NT2/D1 (cell line): ENCODE measurements around the gene FOXN4.
A peak's percentile ranks its signal among the peaks of the same experiment; 100 is the strongest.

Source experiments
- DNase-seq: peaks from one replicate; pipeline ENCODE4 v3.0.0-alpha.2; 2011; ENCODE audit warnings: low read depth, low spot score
- H3K27me3 ChIP-seq: 2 replicates; pipeline ENCODE4 v1.6.0; 2011; ENCODE audit warnings: mild to moderate bottlenecking; ENCODE audit not compliant: insufficient read length, insufficient read depth
- H3K36me3 ChIP-seq: 2 replicates; pipeline ENCODE4 v1.6.1; 2011; ENCODE audit warnings: mild to moderate bottlenecking, low read length, mixed read lengths; ENCODE audit not compliant: insufficient read depth, insufficient read length
- H3K4me1 ChIP-seq: 2 replicates; pipeline ENCODE4 v1.5.1; 2011; ENCODE audit not compliant: insufficient read depth, insufficient read length
- H3K4me3 ChIP-seq: 2 replicates; pipeline ENCODE4 v1.5.1; 2011; ENCODE audit warnings: low read depth; ENCODE audit not compliant: insufficient read length
- H3K9ac ChIP-seq: 2 replicates; pipeline ENCODE4 v1.6.0; 2011; ENCODE audit warnings: low read depth; ENCODE audit not compliant: insufficient read length
- H3K9me3 ChIP-seq: 2 replicates; pipeline ENCODE4 v1.5.1; 2011; ENCODE audit warnings: mild to moderate bottlenecking, low read length; ENCODE audit not compliant: insufficient read depth
- SUZ12 ChIP-seq: IDR thresholded peaks from 2 replicates; pipeline ENCODE4 v1.6.1; 2011; ENCODE audit not compliant: insufficient read length, insufficient read depth; ENCODE audit errors: extremely low read depth
- YY1 ChIP-seq: IDR thresholded peaks from 2 replicates; pipeline ENCODE4 v1.6.1; 2011; ENCODE audit not compliant: insufficient read length, insufficient read depth
- ZNF274 ChIP-seq: IDR thresholded peaks from 2 replicates; pipeline ENCODE4 v1.6.1; 2011; ENCODE audit warnings: mild to moderate bottlenecking, low read depth, low read length

The FOXN4 gene

GRCh38 chr12:109294286-109294796, 14.7 kb downstream of the FOXN4 start:
- H3K9ac ChIP-seq: no peak overlapping the region
- no peak overlapping the region for H3K4me3 ChIP-seq
- peaks cover 8% of the 10 kb centered on the region for H3K4me1 ChIP-seq
- H3K9me3 ChIP-seq: no peaks in the 10 kb centered on the region
- no peaks in the 10 kb centered on the region for H3K36me3 ChIP-seq
- no peaks in the 10 kb centered on the region for H3K27me3 ChIP-seq
- no peak for DNase-seq
- TF ChIP-seq YY1 (no peak), ZNF274 (no peak), SUZ12 (no peak)

- Histone ChIP-seq H3K4me3 (no peak overlapping the region), H3K9ac (peak overlapping the region; percentile 21), H3K4me1 (peaks cover 13% of the 10 kb centered on the region), H3K36me3 (no peaks in the 10 kb centered on the region), H3K9me3 (no peaks in the 10 kb centered on the region), H3K27me3 (no peaks in the 10 kb centered on the region)
- DNase-seq: no peak
- no peak for TF ChIP-seq SUZ12
- no peak for TF ChIP-seq ZNF274
- no peak for TF ChIP-seq YY1
These were observed 16.0 kb downstream of the FOXN4 start for GRCh38 chr12:109293106-109293505.

GRCh38 chr12:109292342-109292711, 16.8 kb downstream of the FOXN4 start:
- Histone ChIP-seq H3K4me3 (peak overlapping the region; percentile 39), H3K27me3 (no peaks in the 10 kb centered on the region), H3K9ac (no peak overlapping the region), H3K9me3 (no peaks in the 10 kb centered on the region), H3K4me1 (peaks cover 18% of the 10 kb centered on the region), H3K36me3 (no peaks in the 10 kb centered on the region)
- no peak for DNase-seq
- TF ChIP-seq SUZ12 (no peak), ZNF274 (no peak), YY1 (no peak)

GRCh38 chr12:109291521-109292341, 17.4 kb downstream of the FOXN4 start:
- DNase-seq: peak; percentile 55
- peaks cover 18% of the 10 kb centered on the region for H3K4me1 ChIP-seq
- H3K27me3 ChIP-seq: no peaks in the 10 kb centered on the region
- H3K9me3 ChIP-seq: no peaks in the 10 kb centered on the region
- H3K36me3 ChIP-seq: no peaks in the 10 kb centered on the region
- H3K4me3 ChIP-seq: peak overlapping the region; percentile 39
- peak overlapping the region; percentile 66 for H3K9ac ChIP-seq
- TF ChIP-seq YY1: no peak
- no peak for TF ChIP-seq ZNF274
- no peak for TF ChIP-seq SUZ12

- Histone ChIP-seq H3K4me1 (peaks cover 18% of the 10 kb centered on the region), H3K4me3 (no peak overlapping the region), H3K9ac (peak overlapping the region; percentile 36), H3K36me3 (no peaks in the 10 kb centered on the region), H3K9me3 (no peaks in the 10 kb centered on the region), H3K27me3 (no peaks in the 10 kb centered on the region)
- no peak for TF ChIP-seq ZNF274
- TF ChIP-seq YY1: no peak
- no peak for TF ChIP-seq SUZ12
- DNase-seq: no peak
These were observed 18.0 kb downstream of the FOXN4 start for GRCh38 chr12:109291117-109291516.

- H3K9me3 ChIP-seq: no peaks in the 10 kb centered on the region
- H3K27me3 ChIP-seq: no peaks in the 10 kb centered on the region
- TF ChIP-seq YY1 (no peak), SUZ12 (no peak), ZNF274 (no peak)
- DNase-seq: no peak
- no peak overlapping the region for H3K9ac ChIP-seq
- peaks cover 18% of the 10 kb centered on the region for H3K4me1 ChIP-seq
- H3K4me3 ChIP-seq: no peak overlapping the region
- H3K36me3 ChIP-seq: no peaks in the 10 kb centered on the region
These were observed 19.0 kb downstream of the FOXN4 start for GRCh38 chr12:109290061-109290460.

- H3K9me3 ChIP-seq: no peaks in the 10 kb centered on the region
- no peak for TF ChIP-seq SUZ12
- TF ChIP-seq YY1: no peak
- TF ChIP-seq ZNF274: no peak
- H3K36me3 ChIP-seq: no peaks in the 10 kb centered on the region
- no peak overlapping the region for H3K9ac ChIP-seq
- no peak overlapping the region for H3K4me3 ChIP-seq
- DNase-seq: no peak
- no peaks in the 10 kb centered on the region for H3K27me3 ChIP-seq
- H3K4me1 ChIP-seq: peaks cover 18% of the 10 kb centered on the region
These were observed 19.5 kb downstream of the FOXN4 start for GRCh38 chr12:109289551-109289950.
